Measurements from ENCODE around the gene GNB1.

GNB1 gene

DNA sequence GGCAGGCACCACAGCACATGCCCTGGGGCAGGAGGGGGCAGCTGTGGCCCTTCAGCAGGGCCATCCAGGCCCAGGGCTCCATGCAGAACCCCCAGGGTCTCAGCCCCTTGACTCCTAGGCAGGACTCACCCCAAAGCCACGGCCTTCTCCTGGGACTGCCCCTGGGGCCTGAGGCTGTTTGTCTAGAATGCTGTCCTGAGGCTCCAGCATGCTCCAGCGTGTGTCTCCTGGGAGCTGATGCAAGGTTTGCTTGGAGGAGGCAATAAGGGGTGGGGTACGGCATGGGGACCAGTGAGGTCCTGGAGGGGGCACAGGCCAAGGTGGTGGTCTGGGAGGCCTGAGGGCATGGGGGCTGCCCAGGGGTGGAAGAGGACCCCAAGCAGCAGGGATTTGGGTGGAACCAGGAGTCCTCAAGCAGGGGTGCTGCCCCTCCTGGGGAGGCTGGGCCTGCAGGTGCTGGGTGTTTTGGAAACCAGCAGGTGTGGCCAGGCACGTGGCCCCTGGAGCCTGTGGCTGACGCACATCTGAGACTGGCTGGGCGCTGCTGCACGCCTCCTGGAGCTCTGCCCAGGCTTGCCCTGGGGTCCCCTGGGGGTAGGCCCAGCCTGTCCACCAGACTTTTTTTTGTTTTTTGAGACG lies 16.3 kb upstream of the GNB1 start:
- no peak for FAIRE-seq

GRCh38 chr1:1906185-1907097 lies 15.6 kb upstream of the GNB1 start:
- FAIRE-seq = peak; percentile 79

GRCh38 chr1:1903224-1903623 lies 12.3 kb upstream of the GNB1 start:
- FAIRE-seq = no peak

- FAIRE-seq = no peak
Measured at GRCh38 chr1:1901641-1902294, 10.9 kb upstream of the GNB1 start.

DNA sequence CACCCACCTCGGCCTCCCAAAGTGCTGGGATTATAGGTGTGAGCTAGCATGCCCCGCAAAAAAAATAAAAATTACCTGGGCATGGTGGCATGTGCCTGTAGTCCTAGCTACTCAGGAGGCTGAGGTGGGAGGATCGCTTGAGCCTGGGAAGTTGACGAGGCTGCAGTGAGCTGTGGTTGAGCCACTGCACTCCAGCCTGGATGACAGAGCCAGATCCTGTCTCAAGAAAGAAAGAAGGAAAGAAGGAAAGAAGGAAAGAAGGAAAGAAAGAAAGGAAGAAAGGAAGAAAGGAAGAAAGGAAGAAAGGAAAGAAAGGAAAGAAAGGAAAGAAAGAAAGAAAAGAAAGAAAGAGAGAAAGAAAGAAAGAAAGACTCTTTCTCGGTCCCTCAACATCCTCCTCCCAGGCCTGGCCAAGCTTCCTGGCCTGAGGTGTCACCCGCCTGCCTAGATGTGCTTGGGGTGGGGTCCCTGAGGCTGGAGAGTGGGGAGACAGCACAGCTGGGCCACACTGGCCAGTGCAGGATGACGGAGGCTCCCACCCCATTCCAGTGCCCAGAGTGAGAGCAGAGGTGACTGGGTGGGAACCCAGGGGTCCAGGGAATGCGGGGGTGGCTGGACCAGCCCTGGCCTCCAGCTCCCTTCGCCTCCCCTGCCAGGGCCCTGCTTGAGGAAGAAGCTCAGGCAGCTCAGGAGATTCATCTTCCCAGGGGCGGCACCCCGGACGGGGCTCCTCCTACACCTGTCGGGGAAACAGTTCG lies 10.2 kb upstream of the GNB1 start:
- FAIRE-seq = no peak

GRCh38 chr1:1899967-1900327 lies 9.1 kb upstream of the GNB1 start:
- FAIRE-seq = no peak

GRCh38 chr1:1899266-1899966 lies 8.5 kb upstream of the GNB1 start:
- FAIRE-seq = no peak

GRCh38 chr1:1898246-1898933 lies 7.5 kb upstream of the GNB1 start:
- no peak for FAIRE-seq

DNA sequence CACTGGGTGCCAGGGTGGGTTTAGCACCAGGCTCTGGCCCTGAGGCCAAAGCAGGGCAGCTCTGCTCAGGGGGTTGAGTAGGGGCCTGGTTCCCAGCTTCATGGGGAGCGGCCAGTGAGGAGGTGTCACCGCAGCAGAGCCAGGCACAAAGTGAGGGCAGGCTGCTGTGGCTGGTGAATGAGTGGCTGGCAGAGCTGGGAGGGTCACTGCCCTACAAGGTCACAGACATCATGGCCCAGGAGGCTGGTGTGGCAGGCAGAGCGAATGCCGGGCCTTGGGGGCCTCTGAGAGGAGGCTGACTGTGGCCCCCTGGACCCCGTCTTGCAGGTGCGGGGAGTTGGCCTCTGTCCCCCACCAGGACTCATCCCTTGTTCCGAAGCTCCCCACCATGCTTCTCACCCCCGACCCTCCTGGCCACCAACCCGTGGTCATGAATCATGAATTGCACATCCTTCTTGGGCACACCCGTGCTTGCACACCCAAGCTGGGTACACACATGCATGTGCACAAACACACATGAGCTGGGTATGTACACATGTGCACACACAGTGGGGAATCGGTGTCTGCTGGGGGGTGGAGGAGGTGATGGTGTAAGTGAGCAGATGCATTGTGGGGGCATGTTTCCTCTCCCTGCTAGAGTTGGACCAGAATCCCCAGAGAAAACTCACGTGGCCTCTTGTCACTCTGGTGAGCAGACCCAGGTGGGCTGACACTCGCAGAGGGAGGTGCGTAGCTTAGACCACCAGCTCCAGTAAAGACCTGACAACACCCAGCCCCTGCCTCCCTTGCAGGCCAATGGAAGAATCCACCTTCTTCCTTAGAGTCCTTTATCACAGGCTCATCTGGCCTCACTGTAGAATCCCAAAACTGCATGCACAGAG lies 4.8 kb upstream of the GNB1 start:
- no peak for FAIRE-seq

DNA sequence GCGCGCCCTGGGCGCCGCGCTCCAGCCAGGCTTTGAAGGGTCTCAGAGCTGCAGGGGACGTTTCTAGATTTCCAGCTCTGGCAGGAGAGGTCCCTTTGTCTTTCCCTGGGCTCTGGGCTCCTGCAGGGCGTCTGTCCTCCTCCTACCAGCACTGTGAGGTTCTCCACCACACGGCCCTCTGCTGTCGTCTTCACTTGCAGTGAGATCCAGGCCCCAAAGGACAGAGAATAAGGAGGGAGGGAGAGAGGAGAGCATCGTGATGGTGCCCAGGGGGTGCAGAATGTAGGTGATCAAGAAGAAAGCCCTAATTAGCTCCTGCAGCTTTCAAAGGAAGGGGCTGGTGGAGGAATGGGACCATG lies 4.2 kb upstream of the GNB1 start:
- FAIRE-seq = no peak

GRCh38 chr1:1894354-1895059 lies 3.6 kb upstream of the GNB1 start:
- FAIRE-seq = no peak

GRCh38 chr1:1893997-1894353 lies 3.1 kb upstream of the GNB1 start:
- FAIRE-seq = no peak

DNA sequence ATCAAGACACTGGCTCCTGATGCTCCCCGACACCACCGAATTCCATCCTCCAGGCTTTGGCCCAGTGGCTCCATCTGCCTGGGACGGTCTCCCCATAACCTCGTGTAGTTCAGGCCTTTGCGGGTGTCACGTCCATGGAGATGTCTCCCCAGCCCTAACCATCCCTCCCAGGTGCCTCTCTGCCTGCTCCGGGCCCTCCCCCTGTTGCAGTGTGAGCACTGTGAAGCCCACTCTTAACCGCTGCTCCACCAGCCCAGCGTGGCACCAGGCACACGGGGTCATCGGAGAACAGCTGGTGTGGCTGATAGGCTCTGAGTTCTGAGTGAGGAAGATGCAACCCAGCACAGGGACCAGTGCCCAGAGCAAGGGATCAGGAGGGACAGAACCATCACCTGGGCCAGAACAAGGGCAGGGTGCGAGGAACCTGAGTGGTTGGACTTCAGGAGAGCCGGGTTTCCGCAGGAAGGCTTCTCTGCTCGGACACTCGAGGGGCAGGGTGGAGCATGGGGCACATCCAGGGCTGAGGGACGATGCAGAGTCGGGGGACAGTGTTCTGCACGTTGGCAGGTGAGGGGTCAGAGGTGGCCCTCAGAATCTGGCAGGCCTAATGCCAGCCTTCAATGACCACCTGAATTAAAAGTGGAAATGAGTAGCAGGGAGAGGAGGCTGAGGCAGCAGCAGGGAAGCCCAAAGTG lies 2.6 kb upstream of the GNB1 start:
- FAIRE-seq = no peak

- FAIRE-seq = no peak
Measured at GRCh38 chr1:1892763-1893120, 1.9 kb upstream of the GNB1 start.

DNA sequence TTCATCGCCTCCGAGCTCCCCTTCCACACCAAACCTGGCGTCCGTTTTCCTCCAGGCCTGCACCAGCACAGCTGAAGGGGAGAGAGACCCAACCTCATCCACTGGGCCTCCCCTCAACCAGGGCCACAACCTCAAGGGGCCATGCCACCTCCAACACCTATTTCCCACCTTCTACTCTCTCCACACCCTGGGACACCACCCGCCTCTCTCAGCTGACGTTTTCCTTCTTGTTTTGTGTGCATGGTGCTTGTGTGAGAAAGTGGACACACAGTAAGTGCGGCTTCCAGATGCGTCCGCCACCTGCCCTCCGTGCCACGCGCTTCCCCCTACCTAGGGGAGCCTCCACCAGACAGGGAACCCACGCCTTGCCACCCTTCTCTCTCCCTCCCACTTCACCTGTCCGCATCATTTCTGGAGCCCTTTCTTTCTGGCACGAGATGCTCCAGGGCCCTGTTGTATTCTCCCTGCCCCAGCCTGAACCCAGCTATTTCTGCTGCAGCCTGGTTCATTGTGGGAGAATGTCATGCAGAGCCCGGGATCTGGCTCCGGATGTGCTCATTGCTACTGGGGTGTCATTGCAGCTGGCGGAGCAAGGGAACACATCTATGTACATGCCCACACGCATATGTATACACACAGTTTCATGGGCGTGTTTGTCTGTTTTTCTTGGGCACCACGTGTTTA lies 1.3 kb upstream of the GNB1 start:
- FAIRE-seq = no peak

DNA sequence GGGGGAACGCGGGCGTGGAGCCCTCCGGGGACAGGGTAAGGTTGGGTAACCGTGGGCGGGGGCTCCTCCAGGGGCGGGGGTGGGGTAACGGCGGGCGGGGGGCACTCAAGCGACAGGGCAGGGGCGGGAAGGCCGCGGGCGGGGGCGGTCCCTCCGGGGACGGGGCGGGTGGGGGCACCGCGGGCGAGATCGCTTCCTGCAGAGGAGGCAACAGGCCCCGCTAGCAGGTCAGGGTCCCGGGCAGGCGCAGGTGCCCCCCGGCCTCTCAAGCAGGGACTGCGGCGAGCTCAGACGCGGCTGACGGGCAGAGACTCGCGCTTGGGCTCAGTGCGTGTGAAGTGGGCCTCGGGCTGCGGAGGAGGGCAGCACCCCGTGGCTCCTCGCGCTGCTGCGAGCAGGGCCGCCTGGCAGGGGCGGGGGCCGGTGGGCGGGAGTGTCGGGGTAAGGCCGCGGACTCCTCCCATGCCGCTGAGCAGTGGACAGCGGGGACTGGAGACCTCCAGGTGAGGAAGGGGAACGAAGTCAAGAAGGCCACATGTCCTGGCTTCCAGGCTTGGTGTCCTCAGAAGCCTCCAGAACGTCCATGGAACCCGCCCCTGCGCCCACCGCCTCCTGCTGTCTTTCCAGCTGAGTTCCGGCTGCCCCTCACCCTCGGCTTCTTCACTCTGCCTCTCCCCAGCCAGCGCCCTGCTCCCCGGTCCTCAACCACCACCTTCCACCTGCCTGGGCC lies 627 bp upstream of the GNB1 start:
- FAIRE-seq = no peak

GRCh38 chr1:1889847-1890505 lies 911 bp downstream of the GNB1 start:
- no peak for FAIRE-seq

Measured in A204.1 (cell line).